WTC11 (cell line): Measurements from ENCODE around the gene GABRB1. TPM values are rescaled to one million over a fixed set of nuclear protein-coding genes. Genes with fewer than 3 reads are reported as not detected.

Source experiments
- ATAC-seq: fragments of 200-7000 bp; cut with Tn5 transposase; 2 replicates; pipeline ENCODE4 v1.10.0; 2021; ENCODE audit warnings: mild to moderate bottlenecking, moderate library complexity
- CTCF ChIA-PET: fragments of 300-600 bp; sonication (Branson Sonifier 250); formaldehyde crosslinking; loops from one replicate; lab custom pipeline; 2021; ENCODE audit warnings: antibody characterized with exemption; lab: Charles Lee
- POLR2A ChIA-PET: fragments of 350-600 bp; sonication (Branson Sonifier 250); formaldehyde crosslinking; loops from one replicate; lab custom pipeline; 2021; ENCODE audit warnings: antibody characterized with exemption; lab: Charles Lee
- DNase-seq: peaks from one replicate; pipeline ENCODE4 v3.0.0; 2021; ENCODE audit warnings: low spot score
- H3K27ac Mint-ChIP-seq: 2 replicates; pipeline ENCODE4 v1.8.0; 2021; ENCODE audit warnings: mixed read lengths
- H3K27me3 Mint-ChIP-seq: 2 replicates; pipeline ENCODE4 v1.8.0; 2021; ENCODE audit warnings: low read depth, mild to moderate bottlenecking, moderate library complexity, mixed read lengths
- H3K36me3 Mint-ChIP-seq: 2 replicates; pipeline ENCODE4 v1.8.0; 2021; ENCODE audit warnings: mixed read lengths
- H3K4me1 Mint-ChIP-seq: 2 replicates; pipeline ENCODE4 v1.8.0; 2022; ENCODE audit warnings: mixed read lengths
- H3K4me3 Mint-ChIP-seq: 2 replicates; pipeline ENCODE4 v1.8.0; 2021; ENCODE audit warnings: mild to moderate bottlenecking, moderate library complexity, mixed read lengths
- H3K9me3 Mint-ChIP-seq: 2 replicates; pipeline ENCODE4 v1.8.0; 2021; ENCODE audit warnings: mixed read lengths
- ATF1 ChIP-seq: sonication (generic); formaldehyde crosslinking; IDR thresholded peaks from 2 replicates; pipeline ENCODE4 v1.8.1; 2023; ENCODE audit warnings: mild to moderate bottlenecking, moderate library complexity, missing genetic modification reagents
- ATF3 ChIP-seq: sonication (generic); formaldehyde crosslinking; conservative IDR thresholded peaks from 2 replicates; pipeline ENCODE4 v1.8.1; 2022; ENCODE audit warnings: mild to moderate bottlenecking, missing genetic modification reagents
- ATF6 ChIP-seq: sonication (generic); formaldehyde crosslinking; IDR thresholded peaks from 2 replicates; pipeline ENCODE4 v1.8.1; 2023; ENCODE audit warnings: mild to moderate bottlenecking, missing genetic modification reagents
- CBFB ChIP-seq: sonication (generic); formaldehyde crosslinking; IDR thresholded peaks from 2 replicates; pipeline ENCODE4 v1.8.1; 2022; ENCODE audit warnings: mild to moderate bottlenecking, low read depth, missing genetic modification reagents
- CREB1 ChIP-seq: sonication (generic); formaldehyde crosslinking; IDR thresholded peaks from 2 replicates; pipeline ENCODE4 v1.8.0; 2023; ENCODE audit warnings: mild to moderate bottlenecking, missing genetic modification reagents
- CREM ChIP-seq: sonication (generic); formaldehyde crosslinking; IDR thresholded peaks from 2 replicates; pipeline ENCODE4 v1.8.1; 2022; ENCODE audit warnings: mild to moderate bottlenecking, missing genetic modification reagents, moderate library complexity
- CTCF ChIP-seq: fragments of 200-600 bp; IDR thresholded peaks from 2 replicates; pipeline ENCODE4 v1.8.0; 2022; ENCODE audit warnings: antibody characterized with exemption
- ESRRA ChIP-seq: sonication (generic); formaldehyde crosslinking; IDR thresholded peaks from 2 replicates; pipeline ENCODE4 v1.8.1; 2022; ENCODE audit warnings: mild to moderate bottlenecking, missing genetic modification reagents, borderline replicate concordance
- GABPB1 ChIP-seq: sonication (generic); formaldehyde crosslinking; IDR thresholded peaks from 2 replicates; pipeline ENCODE4 v1.8.1; 2023; ENCODE audit warnings: mild to moderate bottlenecking, missing genetic modification reagents
- JAZF1 ChIP-seq: fragments of 250-450 bp; sonication (Bioruptor Pico); IDR thresholded peaks from 2 replicates; pipeline ENCODE4 v1.9.0; 2021; ENCODE audit warnings: moderate library complexity, mild to moderate bottlenecking, inconsistent platforms
- MLX ChIP-seq: sonication (generic); formaldehyde crosslinking; IDR thresholded peaks from 2 replicates; pipeline ENCODE4 v1.8.1; 2023; ENCODE audit warnings: mild to moderate bottlenecking, missing genetic modification reagents, moderate library complexity
- NFE2L1 ChIP-seq: sonication (generic); formaldehyde crosslinking; IDR thresholded peaks from 2 replicates; pipeline ENCODE4 v1.8.1; 2023; ENCODE audit warnings: missing genetic modification reagents
- NFYB ChIP-seq: sonication (generic); formaldehyde crosslinking; conservative IDR thresholded peaks from 2 replicates; pipeline ENCODE4 v1.8.0; 2022; ENCODE audit warnings: low read depth, missing genetic modification reagents
- NR2C2 ChIP-seq: sonication (generic); formaldehyde crosslinking; IDR thresholded peaks from 2 replicates; pipeline ENCODE4 v1.8.0; 2022; ENCODE audit warnings: mild to moderate bottlenecking, missing genetic modification reagents
- PRDM15 ChIP-seq: sonication (generic); formaldehyde crosslinking; IDR thresholded peaks from 2 replicates; pipeline ENCODE4 v1.8.0; 2022; ENCODE audit warnings: missing genetic modification reagents
- SOX15 ChIP-seq: fragments of 250-450 bp; sonication (Bioruptor Pico); IDR thresholded peaks from 2 replicates; pipeline ENCODE4 v1.9.0; 2021; ENCODE audit warnings: mild to moderate bottlenecking
- TEAD4 ChIP-seq: sonication (generic); formaldehyde crosslinking; IDR thresholded peaks from 2 replicates; pipeline ENCODE4 v1.8.0; 2022; ENCODE audit warnings: mild to moderate bottlenecking, missing genetic modification reagents
- ZBTB21 ChIP-seq: sonication (generic); formaldehyde crosslinking; IDR thresholded peaks from 2 replicates; pipeline ENCODE4 v1.8.1; 2023; ENCODE audit warnings: mild to moderate bottlenecking, missing genetic modification reagents, borderline replicate concordance
- ZNF138 ChIP-seq: sonication (generic); formaldehyde crosslinking; conservative IDR thresholded peaks from 2 replicates; pipeline ENCODE4 v1.8.1; 2022; ENCODE audit warnings: mild to moderate bottlenecking, moderate library complexity, missing genetic modification reagents
- ZNF263 ChIP-seq: sonication (generic); formaldehyde crosslinking; IDR thresholded peaks from 2 replicates; pipeline ENCODE4 v1.8.1; 2022; ENCODE audit warnings: low read depth, mild to moderate bottlenecking, moderate library complexity, missing genetic modification reagents
- ZNF671 ChIP-seq: fragments of 250-450 bp; sonication (Bioruptor Pico); IDR thresholded peaks from 2 replicates; pipeline ENCODE4 v1.8.0; 2021; ENCODE audit warnings: mild to moderate bottlenecking
- total RNA-seq: library from RNA; stranded (reverse); gene quantifications from 3 replicates; pipeline ENCODE4 v1.2.3, GENCODE V29; 2021
- TF ChIP-seq, protein P1 (sequence below): sonication (generic); formaldehyde crosslinking; IDR thresholded peaks from 2 replicates; pipeline ENCODE4 v1.8.1; 2022; ENCODE audit warnings: mild to moderate bottlenecking, moderate library complexity, missing genetic modification reagents
- TF ChIP-seq, protein P2 (sequence below): sonication (generic); formaldehyde crosslinking; IDR thresholded peaks from 2 replicates; pipeline ENCODE4 v1.8.1; 2022; ENCODE audit warnings: mild to moderate bottlenecking, missing genetic modification reagents, moderate library complexity, borderline replicate concordance
- TF ChIP-seq, protein P3 (sequence below): sonication (generic); formaldehyde crosslinking; IDR thresholded peaks from 2 replicates; pipeline ENCODE4 v1.8.1; 2023; ENCODE audit warnings: mild to moderate bottlenecking, missing genetic modification reagents, moderate library complexity

The GABRB1 gene
- total RNA-seq, 1 experiment from 2014 or later, result 0.66 TPM

DNA sequence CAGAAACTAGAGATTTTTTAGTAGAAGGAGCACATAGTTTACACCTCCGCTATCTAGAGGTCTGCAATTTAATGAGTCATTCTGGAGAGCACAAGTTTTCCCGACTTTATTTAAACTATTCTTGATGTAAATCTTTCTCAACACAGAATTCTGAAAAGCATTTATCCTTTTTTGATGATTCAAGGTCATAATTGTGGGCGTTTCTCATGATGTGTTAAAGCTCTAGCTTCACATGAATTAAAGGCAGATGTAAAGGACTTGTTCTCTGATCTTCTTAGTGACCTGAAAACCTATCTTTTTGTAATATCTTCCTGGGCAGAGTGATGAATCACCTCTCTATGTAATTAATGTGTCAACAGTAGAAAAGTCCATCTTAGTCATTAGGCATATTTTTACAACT, 303.3 kb downstream of the GABRB1 start (continued):
- TF ChIP-seq, protein P1, sequence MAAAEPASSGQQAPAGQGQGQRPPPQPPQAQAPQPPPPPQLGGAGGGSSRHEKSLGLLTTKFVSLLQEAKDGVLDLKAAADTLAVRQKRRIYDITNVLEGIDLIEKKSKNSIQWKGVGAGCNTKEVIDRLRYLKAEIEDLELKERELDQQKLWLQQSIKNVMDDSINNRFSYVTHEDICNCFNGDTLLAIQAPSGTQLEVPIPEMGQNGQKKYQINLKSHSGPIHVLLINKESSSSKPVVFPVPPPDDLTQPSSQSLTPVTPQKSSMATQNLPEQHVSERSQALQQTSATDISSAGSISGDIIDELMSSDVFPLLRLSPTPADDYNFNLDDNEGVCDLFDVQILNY (CRISPR knock-in tag), result no peak
- TF ChIP-seq CTCF, result no peak

DNA sequence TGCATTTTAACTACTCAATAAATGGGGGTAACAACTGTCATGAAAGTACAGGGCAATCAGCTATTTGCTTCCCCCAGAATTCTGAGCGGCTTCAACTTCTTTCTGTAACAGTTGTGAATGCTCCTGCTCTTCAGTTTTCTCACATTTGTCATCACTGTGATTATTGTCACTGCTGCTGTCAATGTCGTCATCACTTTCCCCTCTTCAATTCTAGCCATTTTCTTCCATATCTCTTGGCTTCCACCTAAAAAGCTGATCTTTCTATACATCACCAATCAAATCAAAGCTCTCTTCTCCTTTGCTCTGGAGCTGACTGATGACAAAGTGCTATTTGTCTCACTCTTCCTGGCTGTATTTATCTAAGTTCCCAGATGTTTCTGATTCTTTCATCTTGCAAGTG, 306.5 kb downstream of the GABRB1 start:
- Mint-ChIP-seq H3K9me3 (no peaks in the 10 kb centered on the region), H3K27ac (no peak overlapping the region), H3K27me3 (no peaks in the 10 kb centered on the region), H3K36me3 (no peaks in the 10 kb centered on the region), H3K4me1 (no peaks in the 10 kb centered on the region), H3K4me3 (no peak overlapping the region)
- ChIA-PET POLR2A (no interaction called here), CTCF (no interaction called here)
- no peak for ATAC-seq
- TF ChIP-seq GABPB1 (no peak), TEAD4 (no peak), NR2C2 (CRISPR knock-in tag) (no peak), ZNF138 (CRISPR knock-in tag) (no peak), CREB1 (CRISPR knock-in tag) (no peak), NFE2L1 (CRISPR knock-in tag) (no peak)
- TF ChIP-seq, protein P2, sequence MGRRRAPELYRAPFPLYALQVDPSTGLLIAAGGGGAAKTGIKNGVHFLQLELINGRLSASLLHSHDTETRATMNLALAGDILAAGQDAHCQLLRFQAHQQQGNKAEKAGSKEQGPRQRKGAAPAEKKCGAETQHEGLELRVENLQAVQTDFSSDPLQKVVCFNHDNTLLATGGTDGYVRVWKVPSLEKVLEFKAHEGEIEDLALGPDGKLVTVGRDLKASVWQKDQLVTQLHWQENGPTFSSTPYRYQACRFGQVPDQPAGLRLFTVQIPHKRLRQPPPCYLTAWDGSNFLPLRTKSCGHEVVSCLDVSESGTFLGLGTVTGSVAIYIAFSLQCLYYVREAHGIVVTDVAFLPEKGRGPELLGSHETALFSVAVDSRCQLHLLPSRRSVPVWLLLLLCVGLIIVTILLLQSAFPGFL, result no peak
- no peak for DNase-seq

DNA sequence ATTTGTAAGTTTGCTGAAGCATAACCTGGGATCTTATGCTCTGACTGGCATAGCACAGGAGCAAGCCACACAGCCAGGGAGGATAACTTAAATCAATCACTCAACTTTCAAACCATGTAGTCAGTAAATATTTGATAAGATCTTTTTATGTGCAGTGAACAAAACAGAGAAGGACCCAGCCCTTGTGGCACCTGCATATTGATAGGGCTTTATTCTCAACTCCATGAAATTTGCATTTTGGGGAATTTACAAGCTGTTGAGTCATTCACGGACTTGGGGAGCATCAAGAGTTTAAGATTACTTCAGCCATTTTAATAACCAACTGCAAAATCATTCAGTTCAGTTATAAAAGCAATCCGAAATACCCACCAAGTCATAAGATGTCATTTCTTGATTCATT, 309.5 kb downstream of the GABRB1 start:
- no peaks in the 10 kb centered on the region for H3K4me1 Mint-ChIP-seq
- no peaks in the 10 kb centered on the region for H3K9me3 Mint-ChIP-seq
- no peaks in the 10 kb centered on the region for H3K36me3 Mint-ChIP-seq
- no peak overlapping the region for H3K4me3 Mint-ChIP-seq
- no peak overlapping the region for H3K27ac Mint-ChIP-seq
- no peak for DNase-seq
- CTCF ChIA-PET, result no interaction called here
- POLR2A ChIA-PET, result no interaction called here
- no peak for ATAC-seq
- no peaks in the 10 kb centered on the region; the same call in 1 of the 2 replicates for H3K27me3 Mint-ChIP-seq
- TF ChIP-seq PRDM15 (CRISPR knock-in tag) (no peak), ATF3 (CRISPR knock-in tag) (no peak), MLX (no peak), CREB1 (CRISPR knock-in tag) (no peak), ZNF671 (CRISPR knock-in tag) (no peak), SOX15 (CRISPR knock-in tag) (no peak), JAZF1 (CRISPR knock-in tag) (no peak), ESRRA (no peak), ATF6 (CRISPR knock-in tag) (no peak), CREM (CRISPR knock-in tag) (no peak), CBFB (no peak), NFYB (CRISPR knock-in tag) (no peak), ATF1 (CRISPR knock-in tag) (no peak), ZBTB21 (CRISPR knock-in tag) (no peak), ZNF263 (CRISPR knock-in tag) (no peak)
- TF ChIP-seq, protein P3, sequence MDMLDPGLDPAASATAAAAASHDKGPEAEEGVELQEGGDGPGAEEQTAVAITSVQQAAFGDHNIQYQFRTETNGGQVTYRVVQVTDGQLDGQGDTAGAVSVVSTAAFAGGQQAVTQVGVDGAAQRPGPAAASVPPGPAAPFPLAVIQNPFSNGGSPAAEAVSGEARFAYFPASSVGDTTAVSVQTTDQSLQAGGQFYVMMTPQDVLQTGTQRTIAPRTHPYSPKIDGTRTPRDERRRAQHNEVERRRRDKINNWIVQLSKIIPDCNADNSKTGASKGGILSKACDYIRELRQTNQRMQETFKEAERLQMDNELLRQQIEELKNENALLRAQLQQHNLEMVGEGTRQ (CRISPR knock-in tag), result no peak
